GM12891 (cell line): ENCODE results near the gene C10orf95.

ENCODE experiments used
- POLR2A ChIP-seq: IDR thresholded peaks from 2 replicates; pipeline ENCODE4 v1.6.1; 2011; ENCODE audit warnings: low read depth, low read length, control low read depth
- POLR2AphosphoS5 ChIP-seq: IDR thresholded peaks from 2 replicates; pipeline ENCODE4 v1.6.1; 2011; ENCODE audit warnings: low read depth, low read length, control low read depth
- TAF1 ChIP-seq: IDR thresholded peaks from 2 replicates; pipeline ENCODE4 v1.6.1; 2011; ENCODE audit warnings: low read depth, low read length, control low read depth

- no peak for TF ChIP-seq POLR2A
- TF ChIP-seq POLR2AphosphoS5: no peak
- no peak for TF ChIP-seq TAF1
Observed at GRCh38 chr10:102444851-102445250, 6.5 kb downstream of the C10orf95 start.
